Brain microvascular endothelial cell (primary cell): ENCODE measurements around the gene TMEM8B.

ENCODE experiments used
- DNase-seq: peaks from one replicate; pipeline ENCODE4 v3.0.0-alpha.2; 2020
- H3K27ac ChIP-seq: fragments of 250-450 bp; sonication (Bioruptor Pico); 2 replicates; pipeline ENCODE4 v1.5.1; 2020; ENCODE audit warnings: mild to moderate bottlenecking, moderate library complexity
- H3K27me3 ChIP-seq: fragments of 250-450 bp; sonication (Bioruptor Pico); replicated peaks from 2 replicates; pipeline ENCODE4 v1.5.1; 2020; ENCODE audit warnings: mild to moderate bottlenecking
- H3K36me3 ChIP-seq: fragments of 250-450 bp; sonication (Bioruptor Pico); replicated peaks from 2 replicates; pipeline ENCODE4 v1.5.1; 2020; ENCODE audit warnings: mild to moderate bottlenecking
- H3K4me3 ChIP-seq: 2 replicates; pipeline ENCODE4 v1.5.1; 2011; ENCODE audit warnings: low read depth, mild to moderate bottlenecking, control low read depth, low read length, moderate library complexity
- in situ Hi-C: cut with HindIII; loops from 2 replicates; pipeline ENCODE4 v1.10.0; 2017; ENCODE audit warnings: low sequenced_read_pairs, low pct_ligation_motif_present
- TF ChIP-seq, protein P1 (sequence below): IDR thresholded peaks from 2 replicates; pipeline ENCODE4 v1.5.1; 2011; ENCODE audit warnings: low read depth, mild to moderate bottlenecking, moderate library complexity, low read length, control low read depth, inconsistent platforms; ENCODE audit errors: missing control alignments

TMEM8B gene

DNA sequence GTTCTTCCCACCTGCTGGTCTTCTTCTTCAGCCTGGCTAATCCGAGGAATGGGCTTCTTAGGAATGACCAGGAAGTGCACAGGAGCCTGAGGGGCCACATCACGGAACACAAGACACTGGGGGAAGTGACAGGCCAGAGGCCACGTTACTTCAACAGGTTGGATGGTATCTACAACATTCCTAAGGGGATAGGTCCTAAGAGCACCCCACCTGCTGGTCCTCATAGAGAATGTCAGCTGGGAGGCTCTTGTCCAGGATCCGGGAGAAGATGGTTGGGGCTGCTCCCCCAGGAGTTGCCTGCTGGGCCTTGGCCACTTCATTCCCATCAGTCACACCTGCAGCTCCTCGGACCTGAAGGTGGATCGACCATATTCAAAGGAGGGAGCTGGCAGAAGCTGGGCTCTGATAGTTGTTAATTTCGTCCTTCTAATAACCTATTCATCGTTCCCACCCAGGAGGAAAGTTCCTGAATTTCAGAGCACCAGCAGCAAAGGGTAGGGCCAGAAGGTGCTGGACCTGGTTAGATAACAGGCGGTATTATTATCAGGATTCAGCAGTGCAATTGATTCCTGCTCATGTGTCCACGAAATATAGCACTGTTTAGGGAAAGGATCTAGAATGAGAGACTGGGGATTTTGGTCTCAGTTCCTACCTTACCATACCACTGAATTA, 15.5 kb upstream of the TMEM8B start:
- DNase-seq = no peak
- Histone ChIP-seq H3K36me3 (no peaks in the 10 kb centered on the region), H3K4me3 (no peak overlapping the region), H3K27ac (no peak overlapping the region), H3K27me3 (no peaks in the 10 kb centered on the region)
- TF ChIP-seq, protein P1, sequence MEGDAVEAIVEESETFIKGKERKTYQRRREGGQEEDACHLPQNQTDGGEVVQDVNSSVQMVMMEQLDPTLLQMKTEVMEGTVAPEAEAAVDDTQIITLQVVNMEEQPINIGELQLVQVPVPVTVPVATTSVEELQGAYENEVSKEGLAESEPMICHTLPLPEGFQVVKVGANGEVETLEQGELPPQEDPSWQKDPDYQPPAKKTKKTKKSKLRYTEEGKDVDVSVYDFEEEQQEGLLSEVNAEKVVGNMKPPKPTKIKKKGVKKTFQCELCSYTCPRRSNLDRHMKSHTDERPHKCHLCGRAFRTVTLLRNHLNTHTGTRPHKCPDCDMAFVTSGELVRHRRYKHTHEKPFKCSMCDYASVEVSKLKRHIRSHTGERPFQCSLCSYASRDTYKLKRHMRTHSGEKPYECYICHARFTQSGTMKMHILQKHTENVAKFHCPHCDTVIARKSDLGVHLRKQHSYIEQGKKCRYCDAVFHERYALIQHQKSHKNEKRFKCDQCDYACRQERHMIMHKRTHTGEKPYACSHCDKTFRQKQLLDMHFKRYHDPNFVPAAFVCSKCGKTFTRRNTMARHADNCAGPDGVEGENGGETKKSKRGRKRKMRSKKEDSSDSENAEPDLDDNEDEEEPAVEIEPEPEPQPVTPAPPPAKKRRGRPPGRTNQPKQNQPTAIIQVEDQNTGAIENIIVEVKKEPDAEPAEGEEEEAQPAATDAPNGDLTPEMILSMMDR = peak; percentile 68
- in situ Hi-C loops = no loop called here

GRCh38 chr9:35814106-35814840, 14.8 kb upstream of the TMEM8B start:
- no peak for DNase-seq
- H3K36me3 ChIP-seq = no peaks in the 10 kb centered on the region
- H3K27ac ChIP-seq = peak overlapping the region; percentile 59
- H3K4me3 ChIP-seq = peak overlapping the region; percentile 82
- TF ChIP-seq, protein P1 = peak; percentile 47
- H3K27me3 ChIP-seq = no peaks in the 10 kb centered on the region
- in situ Hi-C loops = no loop called here

DNA sequence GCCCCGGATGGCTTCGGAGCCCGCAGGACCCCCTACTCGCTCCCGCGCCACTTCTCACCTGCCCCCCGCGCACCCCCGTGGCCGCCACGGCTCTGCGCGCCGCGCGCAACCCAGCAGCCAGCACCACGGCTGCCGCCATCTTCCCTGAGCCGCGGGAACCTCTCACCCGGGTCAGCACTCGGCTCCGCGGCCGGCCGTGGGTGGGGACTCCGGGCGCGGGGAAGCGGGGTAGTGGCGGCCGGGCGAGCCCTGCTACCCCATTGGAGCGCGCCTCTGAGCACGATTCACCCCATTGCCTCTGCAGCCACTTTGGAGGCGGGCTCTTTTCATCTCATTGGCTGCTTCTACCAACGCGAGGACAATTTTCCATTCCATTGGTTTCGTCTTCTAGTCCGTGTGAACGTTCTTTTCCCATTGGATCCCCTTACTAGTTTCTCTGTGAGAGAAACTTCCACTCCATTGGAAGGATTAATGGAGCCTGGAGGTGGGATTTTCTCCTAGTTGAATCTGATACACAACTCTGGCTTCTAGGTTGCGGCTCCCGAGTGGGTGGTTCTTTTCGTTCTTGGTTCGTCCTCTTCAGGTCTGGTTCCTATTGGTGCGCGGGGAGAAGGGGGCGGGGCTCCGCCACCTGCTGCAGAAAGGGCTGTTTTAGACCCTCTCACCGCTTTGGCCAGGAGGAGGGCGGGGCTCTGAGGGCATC, 14.0 kb upstream of the TMEM8B start, which contains the start of gene HINT2:
Gene HINT2, minus strand, starts transcription at position 202 of the 703 bp plus-strand sequence. Its CDS starts 63 bp downstream, at position 139.
- Histone ChIP-seq H3K36me3 (no peaks in the 10 kb centered on the region), H3K27me3 (no peaks in the 10 kb centered on the region), H3K27ac (peak within 1 kb of the TSS; percentile 59), H3K4me3 (peak within 1 kb of the TSS; percentile 82)
- peak; percentile 98 for DNase-seq
- TF ChIP-seq, protein P1 = no peak
- in situ Hi-C loops = no loop called here

DNA sequence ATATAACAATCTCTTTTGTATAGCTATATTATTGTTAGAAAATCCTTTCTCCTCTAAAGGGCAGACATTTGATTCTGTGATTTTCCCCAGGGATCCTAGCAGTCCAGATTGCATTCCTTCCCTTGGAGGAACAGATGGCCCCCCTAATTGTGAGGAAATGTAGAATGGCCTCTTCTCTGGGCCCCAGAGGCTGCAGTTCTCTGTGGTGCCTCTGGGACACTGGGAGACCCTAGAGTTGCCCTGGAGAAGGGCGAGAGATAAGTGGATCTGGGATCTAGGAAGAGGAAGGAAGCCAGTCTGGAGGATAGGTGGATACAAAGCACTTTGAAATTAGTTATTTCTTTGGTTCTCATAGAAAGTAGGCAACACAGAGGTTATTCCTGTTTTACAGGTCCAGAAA, 12.3 kb upstream of the TMEM8B start:
- Histone ChIP-seq H3K27ac (no peak overlapping the region), H3K4me3 (no peak overlapping the region), H3K27me3 (no peaks in the 10 kb centered on the region), H3K36me3 (no peaks in the 10 kb centered on the region)
- TF ChIP-seq, protein P1 = peak; percentile 52
- DNase-seq = no peak
- in situ Hi-C loops = no loop called here

GRCh38 chr9:35818341-35818740, 10.7 kb upstream of the TMEM8B start:
- TF ChIP-seq, protein P1 = no peak
- Histone ChIP-seq H3K36me3 (no peaks in the 10 kb centered on the region), H3K27me3 (no peaks in the 10 kb centered on the region), H3K27ac (no peak overlapping the region), H3K4me3 (no peak overlapping the region)
- in situ Hi-C loops = no loop called here
- DNase-seq = no peak
